K562 (cell line): Measurements from ENCODE around the gene SREBF1. TPM values are rescaled to one million over a fixed set of nuclear protein-coding genes. Genes with fewer than 3 reads are reported as not detected.

ENCODE experiments used
- ATAC-seq: fragments of 200-7000 bp; cut with Tn5 transposase; 3 replicates; pipeline ENCODE4 v1.9.1; 2020; ENCODE audit warnings: moderate library complexity
- BruUV-seq: library from RNA; stranded (reverse); fragments of 400-500 nt; replicated peaks from 2 replicates; lab custom pipeline; 2021; lab: Mats Ljungman, UMichigan
- CTCF ChIA-PET: fragments of 300-600 bp; formaldehyde crosslinking; extraction: SDS; loops from one replicate; lab custom pipeline; 2021; ENCODE audit warnings: low intra/inter-chr PET ratio; lab: Yijun Ruan, JAX
- POLR2A ChIA-PET: fragments of 300-600, 350-650 bp; sonication (Branson Sonifier 250); formaldehyde crosslinking; extraction: SDS; loops from one replicate; lab custom pipeline; 2021; ENCODE audit warnings: antibody characterized with exemption, inconsistent platforms; lab: Yijun Ruan, JAX
- DNase-seq, 4 experiments: peaks; one replicate each; pipeline versions ENCODE4 v3.0.0 to v3.0.0-alpha.2; 2011 to 2018; ENCODE audit warnings: low spot score in 3 of 4, mixed read lengths in 3 of 4; ENCODE audit errors: extremely low read depth in 1 of 4
- FAIRE-seq: peaks from 2 replicates; lab custom pipeline; 2011; peaks lifted over from hg19 to GRCh38; lab: Jason Lieb, UNC
- H2AFZ ChIP-seq: 2 replicates; pipeline ENCODE4 v1.6.0; 2011; ENCODE audit warnings: low read depth, low read length, control low read depth, inconsistent platforms
- H3K27ac ChIP-seq: fragments of 200-600 bp; 3 replicates; pipeline ENCODE4 v1.8.0; 2011; ENCODE audit warnings: low read depth, mild to moderate bottlenecking, control low read depth, inconsistent platforms, low read length, moderate library complexity, mixed read lengths; ENCODE audit errors: extremely low read depth
- H3K27me3 ChIP-seq, 2 experiments: fragments of 300-600 bp in 1 of 2; 2 replicates in 1 of 2; 3 replicates in 1 of 2; pipeline versions ENCODE4 v1.6.0 to v1.8.0; 2011; ENCODE audit warnings: inconsistent platforms in 2 of 2, low read length in 2 of 2, mild to moderate bottlenecking in 1 of 2, mixed read lengths in 1 of 2, moderate library complexity in 1 of 2; ENCODE audit not compliant: control insufficient read depth in 2 of 2, insufficient read depth in 2 of 2
- H3K36me3 ChIP-seq: fragments of 300-600 bp; 3 replicates; pipeline ENCODE4 v1.8.0; 2011; ENCODE audit warnings: mild to moderate bottlenecking, low read length, inconsistent platforms; ENCODE audit not compliant: control insufficient read depth, insufficient read depth
- H3K4me1 ChIP-seq, 2 experiments: fragments of 200-600 bp in 1 of 2; replicated peaks in 1 of 2; 2 replicates in 1 of 2; 3 replicates in 1 of 2; pipeline versions ENCODE4 v1.5.1 to v1.8.0; 2011; ENCODE audit warnings: inconsistent platforms in 2 of 2, low read length in 2 of 2, mild to moderate bottlenecking in 1 of 2, mixed read lengths in 1 of 2, moderate library complexity in 1 of 2; ENCODE audit not compliant: control insufficient read depth in 2 of 2, insufficient read depth in 2 of 2
- H3K4me2 ChIP-seq: 2 replicates; pipeline ENCODE4 v1.6.1; 2011; ENCODE audit warnings: low read length, control low read depth, inconsistent platforms, mixed read lengths; ENCODE audit not compliant: insufficient read depth
- H3K4me3 ChIP-seq: fragments of 200-600 bp; sonication (generic), shearing (Covaris generic); 2 replicates; pipeline ENCODE4 v1.5.1; 2016; ENCODE audit warnings: control low read depth, inconsistent platforms
- H3K79me2 ChIP-seq: fragments of 200-600 bp; 3 replicates; pipeline ENCODE4 v1.8.0; 2011; ENCODE audit warnings: low read length, inconsistent platforms; ENCODE audit not compliant: control insufficient read depth, insufficient read depth
- H3K9ac ChIP-seq, 2 experiments: 2 replicates each; pipeline versions ENCODE4 v1.6.0 to v1.6.1; 2011; ENCODE audit warnings: low read depth in 2 of 2, low read length in 2 of 2, control low read depth in 1 of 2, inconsistent platforms in 1 of 2, mild to moderate bottlenecking in 1 of 2, mixed read lengths in 1 of 2; ENCODE audit not compliant: insufficient read depth in 1 of 2
- H3K9me1 ChIP-seq: one replicate; pipeline ENCODE4 v1.6.0; 2011; ENCODE audit warnings: inconsistent platforms, mild to moderate bottlenecking, low read length, moderate library complexity; ENCODE audit not compliant: control insufficient read depth, insufficient read depth
- H3K9me3 ChIP-seq: replicated peaks from 2 replicates; pipeline ENCODE4 v1.5.1; 2011; ENCODE audit warnings: low read depth, low read length, inconsistent platforms; ENCODE audit not compliant: control insufficient read depth, insufficient read depth
- H4K20me1 ChIP-seq: replicated peaks from 2 replicates; pipeline ENCODE4 v1.6.1; 2011; ENCODE audit warnings: low read length, inconsistent platforms, mixed read lengths; ENCODE audit not compliant: control insufficient read depth, insufficient read depth
- IRF2 ChIP-seq: sonication (generic); formaldehyde crosslinking; IDR thresholded peaks from 2 replicates; pipeline ENCODE4 v1.8.1; 2022; ENCODE audit warnings: mild to moderate bottlenecking, missing genetic modification reagents
- SREBF1 ChIP-seq: fragments of 150-350 bp; IDR thresholded peaks from 2 replicates; pipeline ENCODE4 v1.6.1; 2014; ENCODE audit warnings: antibody characterized with exemption, low read depth, low read length, borderline replicate concordance
- ZNF316 ChIP-seq: fragments of 450-650 bp; IDR thresholded peaks from 2 replicates; pipeline ENCODE4 v1.6.1; 2016
- ZNF347 ChIP-seq: fragments of 450-650 bp; formaldehyde crosslinking; IDR thresholded peaks from 2 replicates; pipeline ENCODE4 v1.4.0; 2020; ENCODE audit warnings: low read depth, mild to moderate bottlenecking, moderate library complexity
- ZNF76 ChIP-seq: fragments of 250-450 bp; sonication (Bioruptor Pico); IDR thresholded peaks from 2 replicates; pipeline ENCODE4 v1.4.0; 2020; ENCODE audit warnings: mild to moderate bottlenecking, moderate library complexity, borderline replicate concordance
- WGBS: fragments of 100-300 bp; shearing (Covaris generic); methylation state at CpG from one replicate; pipeline ENCODE4 v1.1.6; 2016; ENCODE audit warnings: low coverage, mixed read lengths; ENCODE audit not compliant: insufficient coverage; ENCODE audit errors: missing lambda C conversion rate; 5-methylcytosine and 5-hydroxymethylcytosine counted together
- in situ Hi-C: fragments of 300-500 bp; cut with MboI; formaldehyde crosslinking; loops from 4 replicates; pipeline ENCODE4 v1.15.0; 2018; ENCODE audit warnings: inconsistent platforms, mixed read lengths
- intact Hi-C: fragments of 100-400 bp; cut with micrococcal nuclease; formaldehyde crosslinking; loops from 2 replicates; pipeline ENCODE4 v1.14.2; 2022
- polyA plus RNA-seq, 8 experiments: library from polyadenylated mRNA; depleted of rRNA in 4 of 8; stranded (reverse) in 5 of 8; unstranded in 3 of 8; fragments of >200 nt; fragmentation: Nextera tagmentation in 2 of 8; fragmentation: Illumina TruSeq in 1 of 8; extraction: Ambion mirVana in 2 of 8; extraction: Trizol in 1 of 8; gene quantifications; 2 replicates each; pipeline versions ENCODE4 v1.2.1 to v1.2.3, GENCODE V29; 2011 to 2014; ENCODE audit warnings: inconsistent platforms in 1 of 8, missing spikeins in 1 of 8
- total RNA-seq, 7 experiments: library from RNA; depleted of rRNA in 6 of 7; stranded (reverse); fragments of >200 nt in 6 of 7; fragmentation: Illumina TruSeq in 2 of 7; extraction: Trizol in 2 of 7; gene quantifications; 2 replicates each; pipeline versions ENCODE4 v1.2.1 to v1.2.3, GENCODE V29; 2011 to 2021; ENCODE audit warnings: low replicate concordance in 1 of 7
- TF ChIP-seq, protein P1 (sequence below): fragments of 450-650 bp; IDR thresholded peaks from 2 replicates; pipeline ENCODE4 v1.6.1; 2016; ENCODE audit warnings: mild to moderate bottlenecking
- TF ChIP-seq, protein P2 (sequence below): IDR thresholded peaks from 2 replicates; pipeline ENCODE4 v1.6.1; 2016; ENCODE audit warnings: missing genetic modification characterization, missing compliant biosample characterization
- TF ChIP-seq, protein P3 (sequence below): sonication (generic); formaldehyde crosslinking; IDR thresholded peaks from 2 replicates; pipeline ENCODE4 v1.8.0; 2022; ENCODE audit warnings: mild to moderate bottlenecking, low read depth, missing genetic modification reagents

The SREBF1 gene
- total and polyA plus RNA-seq, 9 of the 15 experiments (the other 6 are each of a cell fraction or from before 2014, with no cell fraction given) = 1.6 to 169 (median 69.4) TPM

DNA sequence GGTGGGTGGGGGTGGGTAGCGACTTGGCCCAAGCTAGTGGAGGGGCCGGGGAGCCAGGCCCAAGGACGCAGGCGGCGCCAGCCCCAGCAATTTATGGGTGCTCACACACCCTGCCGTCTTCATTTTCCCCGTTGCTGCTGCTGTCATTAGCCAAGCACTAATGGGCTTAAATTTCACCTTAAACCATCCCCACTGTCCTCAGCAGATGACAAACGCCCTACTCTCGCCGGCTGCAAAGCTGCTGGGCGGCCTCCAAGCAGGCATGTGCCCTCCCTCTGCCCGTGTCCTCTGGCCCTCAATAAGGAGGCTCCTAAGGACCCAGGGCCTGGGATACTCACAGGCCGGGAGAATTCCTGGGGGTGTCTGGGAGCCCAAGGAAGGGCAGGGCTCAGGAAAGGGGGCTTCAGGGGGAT, 66.1 kb downstream of the SREBF1 start (continued):
- TF ChIP-seq, protein P1, sequence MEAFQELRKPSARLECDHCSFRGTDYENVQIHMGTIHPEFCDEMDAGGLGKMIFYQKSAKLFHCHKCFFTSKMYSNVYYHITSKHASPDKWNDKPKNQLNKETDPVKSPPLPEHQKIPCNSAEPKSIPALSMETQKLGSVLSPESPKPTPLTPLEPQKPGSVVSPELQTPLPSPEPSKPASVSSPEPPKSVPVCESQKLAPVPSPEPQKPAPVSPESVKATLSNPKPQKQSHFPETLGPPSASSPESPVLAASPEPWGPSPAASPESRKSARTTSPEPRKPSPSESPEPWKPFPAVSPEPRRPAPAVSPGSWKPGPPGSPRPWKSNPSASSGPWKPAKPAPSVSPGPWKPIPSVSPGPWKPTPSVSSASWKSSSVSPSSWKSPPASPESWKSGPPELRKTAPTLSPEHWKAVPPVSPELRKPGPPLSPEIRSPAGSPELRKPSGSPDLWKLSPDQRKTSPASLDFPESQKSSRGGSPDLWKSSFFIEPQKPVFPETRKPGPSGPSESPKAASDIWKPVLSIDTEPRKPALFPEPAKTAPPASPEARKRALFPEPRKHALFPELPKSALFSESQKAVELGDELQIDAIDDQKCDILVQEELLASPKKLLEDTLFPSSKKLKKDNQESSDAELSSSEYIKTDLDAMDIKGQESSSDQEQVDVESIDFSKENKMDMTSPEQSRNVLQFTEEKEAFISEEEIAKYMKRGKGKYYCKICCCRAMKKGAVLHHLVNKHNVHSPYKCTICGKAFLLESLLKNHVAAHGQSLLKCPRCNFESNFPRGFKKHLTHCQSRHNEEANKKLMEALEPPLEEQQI = no peak
- no peak for TF ChIP-seq ZNF316
- TF ChIP-seq, protein P2, sequence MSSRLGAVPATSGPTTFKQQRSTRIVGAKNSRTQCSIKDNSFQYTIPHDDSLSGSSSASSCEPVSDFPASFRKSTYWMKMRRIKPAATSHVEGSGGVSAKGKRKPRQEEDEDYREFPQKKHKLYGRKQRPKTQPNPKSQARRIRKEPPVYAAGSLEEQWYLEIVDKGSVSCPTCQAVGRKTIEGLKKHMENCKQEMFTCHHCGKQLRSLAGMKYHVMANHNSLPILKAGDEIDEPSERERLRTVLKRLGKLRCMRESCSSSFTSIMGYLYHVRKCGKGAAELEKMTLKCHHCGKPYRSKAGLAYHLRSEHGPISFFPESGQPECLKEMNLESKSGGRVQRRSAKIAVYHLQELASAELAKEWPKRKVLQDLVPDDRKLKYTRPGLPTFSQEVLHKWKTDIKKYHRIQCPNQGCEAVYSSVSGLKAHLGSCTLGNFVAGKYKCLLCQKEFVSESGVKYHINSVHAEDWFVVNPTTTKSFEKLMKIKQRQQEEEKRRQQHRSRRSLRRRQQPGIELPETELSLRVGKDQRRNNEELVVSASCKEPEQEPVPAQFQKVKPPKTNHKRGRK (tag) = no peak
- no peak for TF ChIP-seq ZNF347 (CRISPR knock-in tag)
- TF ChIP-seq, all 486 proteins: peak for 0

DNA sequence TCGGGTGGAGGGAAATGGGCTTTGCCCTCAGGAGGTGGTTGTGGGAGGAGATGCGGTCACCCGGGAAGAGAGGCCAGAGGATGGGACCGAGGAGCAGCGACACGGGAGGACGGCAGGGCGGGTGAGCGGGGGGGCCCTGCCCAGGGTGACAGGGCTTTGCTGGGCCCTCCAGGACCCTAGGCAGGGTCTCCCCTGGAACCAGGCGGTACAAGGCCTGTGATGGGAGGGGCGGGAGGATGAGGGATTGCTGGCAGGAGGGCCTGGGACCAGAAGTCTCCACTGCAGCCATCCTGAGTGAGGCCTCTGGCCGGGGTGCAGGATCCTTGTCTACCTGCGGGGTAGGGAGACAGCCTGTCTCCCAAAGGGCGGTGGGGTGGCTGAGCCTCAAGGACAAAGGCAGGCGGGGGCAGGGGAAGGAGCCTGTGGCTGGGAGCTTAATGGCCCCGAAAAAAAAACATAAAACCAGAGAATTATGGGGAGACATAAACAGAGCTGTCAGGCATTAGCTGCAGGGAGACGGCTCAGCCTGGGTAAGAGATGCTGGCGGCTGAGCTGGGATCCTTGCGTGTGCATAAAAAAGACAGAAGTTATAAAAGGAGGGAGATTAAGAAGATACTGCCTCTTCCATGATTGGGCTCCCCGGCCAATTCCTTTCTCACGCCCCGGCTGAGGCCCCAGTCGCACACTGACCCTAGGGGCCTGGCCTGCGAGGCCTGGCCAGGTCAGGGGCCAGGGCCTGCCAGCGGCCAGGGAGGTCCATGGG, 66.7 kb downstream of the SREBF1 start:
- Histone ChIP-seq H3K4me3 (no peak overlapping the region), H3K9me1 (no peaks in the 10 kb centered on the region), H3K36me3 (0 out of 3 replicates have a peak, but pooled peaks cover 2% of the 10 kb centered on the region), H3K4me2 (no peak overlapping the region), H3K4me1 (peaks cover 0 to 29% of the 10 kb centered on the region in 2 experiments; a peak in 2 of 5 replicates), H3K27ac (no peak overlapping the region), H4K20me1 (no peaks in the 10 kb centered on the region), H3K9me3 (no peaks in the 10 kb centered on the region), H3K9ac (peak overlapping the region in 1 of 2 experiments; percentile 45; a peak in 2 of 4 replicates), H2AFZ (no peak overlapping the region), H3K79me2 (no peaks in the 10 kb centered on the region), H3K27me3 (no peaks in the 10 kb centered on the region)
- intact Hi-C loops = no loop called here
- no TSS peak for BruUV-seq
- DNase-seq (no peak), ATAC-seq (no peak), FAIRE-seq (no peak)
- in situ Hi-C loops = no loop called here
- POLR2A ChIA-PET = no interaction called here
- TF ChIP-seq, protein P3, sequence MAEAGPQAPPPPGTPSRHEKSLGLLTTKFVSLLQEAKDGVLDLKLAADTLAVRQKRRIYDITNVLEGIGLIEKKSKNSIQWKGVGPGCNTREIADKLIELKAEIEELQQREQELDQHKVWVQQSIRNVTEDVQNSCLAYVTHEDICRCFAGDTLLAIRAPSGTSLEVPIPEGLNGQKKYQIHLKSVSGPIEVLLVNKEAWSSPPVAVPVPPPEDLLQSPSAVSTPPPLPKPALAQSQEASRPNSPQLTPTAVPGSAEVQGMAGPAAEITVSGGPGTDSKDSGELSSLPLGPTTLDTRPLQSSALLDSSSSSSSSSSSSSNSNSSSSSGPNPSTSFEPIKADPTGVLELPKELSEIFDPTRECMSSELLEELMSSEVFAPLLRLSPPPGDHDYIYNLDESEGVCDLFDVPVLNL (CRISPR knock-in tag) = no peak
- TF ChIP-seq ZNF76 (CRISPR knock-in tag) (no peak), SREBF1 (no peak), IRF2 (no peak)
- CTCF ChIA-PET = no interaction called here
- WGBS = 82% methylated on average over 15 of the region's 25 CpGs
